HCT116 (cell line): ENCODE results near the gene EPHB2. TPM values are rescaled to one million over a fixed set of nuclear protein-coding genes. Genes with fewer than 3 reads are reported as not detected.

Experiments
- ATAC-seq: fragments of 200-7000 bp; cut with Tn5 transposase; 2 replicates; pipeline ENCODE4 v1.9.1; 2020; ENCODE audit warnings: mild to moderate bottlenecking, moderate library complexity
- BruUV-seq: library from RNA; stranded (reverse); fragments of 400-500 nt; replicated peaks from 2 replicates; lab custom pipeline; 2021; lab: Mats Ljungman, UMichigan
- CTCF ChIA-PET: fragments of 300-600 bp; sonication (Branson Sonifier 250); formaldehyde crosslinking; loops from one replicate; lab custom pipeline; 2021; ENCODE audit warnings: antibody characterized with exemption; lab: Charles Lee
- POLR2A ChIA-PET: fragments of 300-600, 350-600 bp; sonication (Branson Sonifier 250); formaldehyde crosslinking; loops from one replicate; lab custom pipeline; 2021; ENCODE audit warnings: antibody characterized with exemption; lab: Charles Lee
- RAD21 ChIA-PET, 2 experiments: fragments of 300-600 bp; sonication (Branson Sonifier 250); formaldehyde crosslinking; loops; one replicate each; lab custom pipeline; 2023; ENCODE audit warnings: low total read pairs in 2 of 2; ENCODE audit not compliant: uncharacterized antibody in 2 of 2, unreplicated experiment in 2 of 2, low non-redundant PET in 1 of 2; lab: Charles Lee
- DNase-seq: peaks from one replicate; pipeline ENCODE4 v3.0.0-alpha.2; 2010; ENCODE audit warnings: low read depth, low spot score
- H2AFZ ChIP-seq: fragments of 200-600 bp; shearing (Covaris generic), sonication (generic); 2 replicates; pipeline ENCODE4 v1.6.1; 2017; ENCODE audit warnings: low read depth, mixed run types, mixed read lengths, antibody characterized with exemption, low read length; ENCODE audit not compliant: poor library complexity, severe bottlenecking
- H3K27ac ChIP-seq: 2 replicates; pipeline ENCODE4 v1.5.1; 2012; ENCODE audit warnings: low read depth, low read length
- H3K27me3 ChIP-seq: fragments of 200-600 bp; sonication (generic); 2 replicates; pipeline ENCODE4 v1.6.1; 2016; ENCODE audit warnings: mixed run types, low read length, mixed read lengths; ENCODE audit not compliant: insufficient read depth
- H3K36me3 ChIP-seq, 2 experiments: fragments of 200-500 bp in 1 of 2; fragments of 200-600 bp in 1 of 2; sonication (Bioruptor generic) in 1 of 2; sonication (generic) in 1 of 2; 2 replicates each; pipeline versions ENCODE4 v1.5.1 to v1.6.1; 2014 to 2016; ENCODE audit warnings: low read length in 2 of 2, inconsistent platforms in 1 of 2, mixed read lengths in 1 of 2, mixed run types in 1 of 2; ENCODE audit not compliant: insufficient read depth in 2 of 2, control insufficient read depth in 1 of 2
- H3K4me1 ChIP-seq, 2 experiments: fragments of 200-600 bp in 1 of 2; sonication (generic) in 1 of 2; 2 replicates each; pipeline versions ENCODE4 v1.5.1 to v1.6.1; 2012 to 2017; ENCODE audit warnings: low read length in 2 of 2, inconsistent platforms in 1 of 2, mild to moderate bottlenecking in 1 of 2, mixed read lengths in 1 of 2, mixed run types in 1 of 2, moderate library complexity in 1 of 2; ENCODE audit not compliant: insufficient read depth in 2 of 2, control insufficient read depth in 1 of 2
- H3K4me2 ChIP-seq: fragments of 200-600 bp; sonication (generic); 2 replicates; pipeline ENCODE4 v1.6.1; 2017; ENCODE audit warnings: mixed run types, low read length, mixed read lengths
- H3K4me3 ChIP-seq, 2 experiments: fragments of 200-600 bp in 1 of 2; sonication (generic) in 1 of 2; replicated peaks in 1 of 2; 2 replicates each; pipeline ENCODE4 v1.5.1; 2011 to 2016; ENCODE audit warnings: low read length in 2 of 2, control low read depth in 1 of 2, low read depth in 1 of 2, mild to moderate bottlenecking in 1 of 2, mixed read lengths in 1 of 2, mixed run types in 1 of 2
- H3K79me2 ChIP-seq: fragments of 200-600 bp; sonication (generic); 2 replicates; pipeline ENCODE4 v1.6.1; 2017; ENCODE audit warnings: mild to moderate bottlenecking, mixed run types, low read length, moderate library complexity, mixed read lengths; ENCODE audit not compliant: insufficient read depth
- H3K9ac ChIP-seq: fragments of 200-600 bp; sonication (generic); 2 replicates; pipeline ENCODE4 v1.6.1; 2016; ENCODE audit warnings: low read length, mixed read lengths
- H3K9me2 ChIP-seq: fragments of 200-600 bp; sonication (generic), shearing (Covaris generic); 2 replicates; pipeline ENCODE4 v1.6.1; 2017; ENCODE audit warnings: mixed run types, mild to moderate bottlenecking, moderate library complexity; ENCODE audit not compliant: insufficient read depth
- H3K9me3 ChIP-seq, 2 experiments: fragments of 200-500 bp in 1 of 2; fragments of 200-600 bp in 1 of 2; sonication (Bioruptor generic) in 1 of 2; sonication (generic) in 1 of 2; 2 replicates each; pipeline ENCODE4 v1.6.1; 2014 to 2017; ENCODE audit warnings: low read length in 2 of 2, mixed read lengths in 2 of 2, inconsistent platforms in 1 of 2, low read depth in 1 of 2, mild to moderate bottlenecking in 1 of 2, mixed run types in 1 of 2, moderate library complexity in 1 of 2; ENCODE audit not compliant: control insufficient read depth in 1 of 2, insufficient read depth in 1 of 2
- H4K20me1 ChIP-seq: fragments of 200-600 bp; sonication (generic), shearing (Covaris generic); 2 replicates; pipeline ENCODE4 v1.6.1; 2017; ENCODE audit warnings: mixed run types, mild to moderate bottlenecking, moderate library complexity; ENCODE audit not compliant: insufficient read depth
- CEBPB ChIP-seq: IDR thresholded peaks from 2 replicates; pipeline ENCODE4 v1.6.1; 2012; ENCODE audit warnings: low read depth
- CTCF ChIP-seq, 3 experiments: fragments of 200-600 bp in 1 of 3; sonication (generic) in 1 of 3; IDR thresholded peaks in 2 of 3; conservative IDR thresholded peaks in 1 of 3; 2 replicates each; pipeline ENCODE4 v1.5.1; 2012 to 2017; ENCODE audit warnings: low read depth in 2 of 3, low read length in 2 of 3, antibody characterized with exemption in 1 of 3, borderline replicate concordance in 1 of 3, control low read depth in 1 of 3, mild to moderate bottlenecking in 1 of 3, mixed read lengths in 1 of 3, mixed run types in 1 of 3, moderate library complexity in 1 of 3; ENCODE audit not compliant: insufficient read depth in 1 of 3
- EGR1 ChIP-seq: IDR thresholded peaks from 2 replicates; pipeline ENCODE4 v1.6.1; 2012; ENCODE audit warnings: low read depth
- EZH2 ChIP-seq: fragments of 200-600 bp; sonication (generic); IDR thresholded peaks from 2 replicates; pipeline ENCODE4 v1.6.1; 2017; ENCODE audit warnings: antibody characterized with exemption, mixed run types
- POLR2AphosphoS5 ChIP-seq: IDR thresholded peaks from 2 replicates; pipeline ENCODE4 v1.6.1; 2011; ENCODE audit warnings: mild to moderate bottlenecking, low read depth, low read length, moderate library complexity
- RAD21 ChIP-seq: IDR thresholded peaks from 2 replicates; pipeline ENCODE4 v1.6.1; 2012; ENCODE audit warnings: low read depth, mild to moderate bottlenecking
- TCF7L2 ChIP-seq: IDR thresholded peaks from 2 replicates; pipeline ENCODE4 v1.7.0; 2011; ENCODE audit warnings: borderline replicate concordance, inconsistent platforms; ENCODE audit not compliant: insufficient read depth, insufficient read length; ENCODE audit errors: extremely low read depth
- intact Hi-C: fragments of 100-400 bp; cut with micrococcal nuclease; formaldehyde crosslinking; loops from 2 replicates; pipeline ENCODE4 v1.10.0; 2022
- total RNA-seq: library from RNA; stranded (reverse); gene quantifications from one replicate; pipeline ENCODE4 v1.2.1, GENCODE V29; 2021; ENCODE audit not compliant: unreplicated experiment
- TF ChIP-seq, protein P1 (sequence below): IDR thresholded peaks from 2 replicates; pipeline ENCODE4 v1.6.1; 2012; ENCODE audit warnings: low read depth
- TF ChIP-seq, protein P2 (sequence below): IDR thresholded peaks from 2 replicates; pipeline ENCODE4 v1.6.1; 2012

The EPHB2 gene
- total RNA-seq, 1 experiment from 2014 or later: 19.5 TPM

DNA sequence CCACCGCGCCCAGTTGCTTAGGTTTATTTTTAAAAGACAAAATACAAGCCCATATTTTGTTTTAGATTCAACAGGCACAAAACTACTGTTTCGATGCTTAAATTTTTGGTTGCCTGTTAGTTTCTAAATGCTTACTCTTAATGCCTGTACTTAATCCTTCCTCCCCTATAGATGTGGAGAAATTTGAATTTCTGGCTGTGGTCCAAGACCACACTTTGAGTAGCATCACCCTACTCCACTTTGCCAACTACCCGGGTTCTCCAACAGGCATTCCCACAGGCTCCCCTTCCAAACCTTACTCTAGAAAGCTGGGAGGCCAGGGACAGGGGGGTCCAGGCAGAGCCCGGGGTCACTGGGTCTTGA lies 242.0 kb downstream of the EPHB2 start:
- H3K79me2 ChIP-seq: no peaks in the 10 kb centered on the region
- H3K9me3 ChIP-seq: no peaks in the 10 kb centered on the region
- H3K4me1 ChIP-seq: no peaks in the 10 kb centered on the region
- no peak overlapping the region for H3K27ac ChIP-seq
- H3K36me3 ChIP-seq: no peaks in the 10 kb centered on the region
- no peak overlapping the region for H3K4me2 ChIP-seq
- POLR2A ChIA-PET: no interaction called here
- CTCF ChIA-PET: no interaction called here
- H3K9ac ChIP-seq: no peak overlapping the region
- BruUV-seq: no TSS peak
- H3K4me3 ChIP-seq: no peak overlapping the region
- no peaks in the 10 kb centered on the region for H4K20me1 ChIP-seq
- RAD21 ChIA-PET: no interaction called here
- TF ChIP-seq RAD21: no peak
- TF ChIP-seq CTCF (IDR thresholded peaks at IDR 0.05 in 2 of 3, conservative IDR thresholded peaks at IDR 0.05 in 1 of 3; ENCODE audit: borderline replicate concordance in 1 of 3, insufficient read depth in 1 of 3, low read depth in 2 of 3, low read length in 2 of 3): no peak
- TF ChIP-seq EGR1: no peak
- TF ChIP-seq CEBPB: no peak
- TF ChIP-seq, protein P1, sequence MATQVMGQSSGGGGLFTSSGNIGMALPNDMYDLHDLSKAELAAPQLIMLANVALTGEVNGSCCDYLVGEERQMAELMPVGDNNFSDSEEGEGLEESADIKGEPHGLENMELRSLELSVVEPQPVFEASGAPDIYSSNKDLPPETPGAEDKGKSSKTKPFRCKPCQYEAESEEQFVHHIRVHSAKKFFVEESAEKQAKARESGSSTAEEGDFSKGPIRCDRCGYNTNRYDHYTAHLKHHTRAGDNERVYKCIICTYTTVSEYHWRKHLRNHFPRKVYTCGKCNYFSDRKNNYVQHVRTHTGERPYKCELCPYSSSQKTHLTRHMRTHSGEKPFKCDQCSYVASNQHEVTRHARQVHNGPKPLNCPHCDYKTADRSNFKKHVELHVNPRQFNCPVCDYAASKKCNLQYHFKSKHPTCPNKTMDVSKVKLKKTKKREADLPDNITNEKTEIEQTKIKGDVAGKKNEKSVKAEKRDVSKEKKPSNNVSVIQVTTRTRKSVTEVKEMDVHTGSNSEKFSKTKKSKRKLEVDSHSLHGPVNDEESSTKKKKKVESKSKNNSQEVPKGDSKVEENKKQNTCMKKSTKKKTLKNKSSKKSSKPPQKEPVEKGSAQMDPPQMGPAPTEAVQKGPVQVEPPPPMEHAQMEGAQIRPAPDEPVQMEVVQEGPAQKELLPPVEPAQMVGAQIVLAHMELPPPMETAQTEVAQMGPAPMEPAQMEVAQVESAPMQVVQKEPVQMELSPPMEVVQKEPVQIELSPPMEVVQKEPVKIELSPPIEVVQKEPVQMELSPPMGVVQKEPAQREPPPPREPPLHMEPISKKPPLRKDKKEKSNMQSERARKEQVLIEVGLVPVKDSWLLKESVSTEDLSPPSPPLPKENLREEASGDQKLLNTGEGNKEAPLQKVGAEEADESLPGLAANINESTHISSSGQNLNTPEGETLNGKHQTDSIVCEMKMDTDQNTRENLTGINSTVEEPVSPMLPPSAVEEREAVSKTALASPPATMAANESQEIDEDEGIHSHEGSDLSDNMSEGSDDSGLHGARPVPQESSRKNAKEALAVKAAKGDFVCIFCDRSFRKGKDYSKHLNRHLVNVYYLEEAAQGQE: no peak
- TF ChIP-seq, protein P2, sequence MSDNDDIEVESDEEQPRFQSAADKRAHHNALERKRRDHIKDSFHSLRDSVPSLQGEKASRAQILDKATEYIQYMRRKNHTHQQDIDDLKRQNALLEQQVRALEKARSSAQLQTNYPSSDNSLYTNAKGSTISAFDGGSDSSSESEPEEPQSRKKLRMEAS: no peak
- no peak for TF ChIP-seq EZH2
- no peak for TF ChIP-seq POLR2AphosphoS5
- TF ChIP-seq TCF7L2: no peak
- TF ChIP-seq, all 23 proteins: peak for 0
- intact Hi-C loops: no loop called here
- Histone ChIP-seq H3K9me2 (no peaks in the 10 kb centered on the region), H3K27me3 (no peaks in the 10 kb centered on the region), H2AFZ (no peak overlapping the region)
- DNase-seq (no peak), ATAC-seq (no peak)
